Stimulated activated CD4-positive, alpha-beta T cell treated with anti-CD3 and anti-CD28 coated beads, TNF-alpha, amount 100 ng/mL, for 1 hour (primary cell): Measurements from ENCODE around the gene RER1.

Source experiments
- DNase-seq, 3 donors: peaks; one replicate each; pipeline ENCODE4 v3.0.0-alpha.2; 2020; ENCODE audit warnings: low read depth in 3 of 3, low spot score in 1 of 3

The RER1 gene

DNA sequence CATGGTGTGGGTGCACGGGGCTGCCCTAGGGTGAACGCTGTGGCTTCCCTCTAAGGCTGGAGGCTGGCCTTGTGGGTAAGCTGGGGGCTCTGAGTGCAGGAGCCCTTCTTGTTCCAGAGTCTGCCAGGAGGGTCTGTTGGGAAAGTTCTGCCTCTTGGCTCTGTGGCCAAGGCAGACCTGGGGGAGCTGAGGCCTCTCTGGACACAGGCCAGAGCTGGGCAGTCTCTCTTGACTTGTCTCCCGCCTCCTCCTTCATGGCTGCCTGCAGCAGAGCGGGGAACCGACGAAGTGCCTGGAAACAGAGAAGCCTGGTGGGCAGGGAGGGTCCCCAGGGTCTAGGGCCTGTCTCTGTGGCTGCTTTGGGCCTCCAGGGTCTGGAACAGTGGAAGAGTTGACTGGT, 51.0 kb downstream of the RER1 start:
- no peak for DNase-seq

DNA sequence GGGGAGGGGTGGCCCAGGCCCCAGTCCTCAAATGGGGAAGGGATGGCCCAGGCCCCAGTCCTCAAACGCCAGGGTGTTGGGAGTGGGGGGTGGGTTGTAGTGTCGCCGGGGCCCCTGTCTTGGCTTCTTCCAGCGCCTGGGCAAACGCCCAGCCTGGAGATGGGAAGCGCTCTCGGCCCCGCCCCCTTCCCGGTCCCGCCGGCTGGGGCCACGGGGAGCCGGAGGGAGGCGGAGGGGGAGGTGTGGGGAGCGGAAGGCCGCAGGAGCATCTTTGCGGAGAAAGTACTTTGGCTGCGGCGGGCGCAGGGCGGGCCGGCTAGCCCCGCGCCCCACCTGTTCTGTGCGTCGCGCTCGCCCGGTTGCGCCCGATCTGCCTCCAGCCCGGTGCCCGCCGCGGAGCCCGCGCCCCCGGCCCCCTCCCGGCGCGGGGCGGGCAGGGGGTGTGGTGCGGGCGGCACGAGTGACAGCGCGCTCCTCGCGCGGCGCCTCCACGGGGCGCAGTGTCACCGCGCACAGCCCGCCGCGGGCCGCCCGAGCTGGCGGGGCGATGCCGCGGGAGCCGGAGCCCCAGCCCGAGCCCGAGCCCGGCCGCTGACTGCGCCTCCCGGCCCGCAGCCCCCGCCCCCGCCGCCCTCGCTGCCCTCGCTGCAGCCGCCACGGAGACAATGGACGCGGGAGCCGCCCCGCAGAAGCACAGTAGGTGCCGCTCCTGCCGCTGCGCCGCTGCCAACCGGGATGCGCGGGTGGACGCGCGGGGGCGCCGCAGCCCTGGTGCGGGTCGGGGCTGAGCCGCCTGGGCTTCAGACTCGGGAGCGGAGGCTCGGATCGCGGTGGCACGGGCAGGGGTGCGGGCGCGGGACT, 51.9 kb downstream of the RER1 start:
- no peak for DNase-seq

DNA sequence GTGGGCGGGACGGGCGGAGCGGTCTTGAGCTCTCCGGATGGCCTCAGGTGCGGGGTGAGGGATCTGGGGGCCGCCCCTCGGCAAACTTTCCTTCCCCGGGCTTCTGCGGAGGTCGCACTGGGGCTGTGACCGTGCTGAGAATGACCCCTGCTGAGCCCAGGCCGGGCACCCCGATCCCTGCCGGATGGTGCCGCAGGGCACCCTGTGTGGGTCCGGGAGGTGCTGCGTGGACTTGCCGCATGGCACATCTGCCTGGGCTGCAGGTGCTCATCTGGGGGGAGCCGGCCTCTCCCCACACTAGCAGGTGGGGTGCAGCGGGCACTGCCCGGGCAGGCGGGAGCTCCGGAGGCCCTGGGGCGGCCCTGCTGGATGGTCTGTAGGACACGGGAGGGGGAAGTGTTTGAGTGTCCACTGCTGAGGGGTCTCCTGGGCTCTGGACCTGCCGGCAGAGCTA, 52.5 kb downstream of the RER1 start:
- no peak for DNase-seq

DNA sequence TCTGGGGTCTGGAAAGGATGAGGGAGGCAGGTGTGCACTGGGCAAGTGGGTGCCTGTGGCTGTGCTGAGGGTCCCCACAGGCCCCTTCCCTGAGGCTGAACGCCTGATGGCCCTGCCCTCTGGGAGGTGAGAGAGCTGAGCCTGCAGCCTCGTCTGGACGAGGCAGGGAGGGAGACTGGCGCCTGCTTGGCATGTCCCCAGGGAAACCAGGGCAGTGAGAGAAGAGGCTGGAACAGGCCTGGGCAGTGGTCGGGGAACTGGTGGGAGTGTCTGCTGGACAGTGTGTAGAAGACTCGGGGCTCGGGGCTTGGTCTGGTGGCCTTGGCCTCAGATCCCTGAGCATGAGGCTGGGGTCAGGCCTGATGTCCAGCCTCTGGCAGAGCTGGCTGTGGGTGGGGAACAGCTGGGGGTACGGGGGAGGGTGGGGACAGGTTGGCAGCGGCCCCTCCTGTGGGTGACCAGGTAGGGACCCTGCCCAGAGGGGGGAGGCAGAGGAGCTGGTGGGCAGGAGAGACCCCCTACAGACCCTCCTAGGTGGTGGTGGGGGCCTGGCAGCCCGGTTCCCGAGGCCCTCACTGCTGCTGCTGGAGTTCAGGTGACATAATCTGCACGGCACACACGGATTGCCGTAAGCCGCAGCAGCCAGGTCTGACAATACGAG, 53.7 kb downstream of the RER1 start:
- DNase-seq, result no peak

DNA sequence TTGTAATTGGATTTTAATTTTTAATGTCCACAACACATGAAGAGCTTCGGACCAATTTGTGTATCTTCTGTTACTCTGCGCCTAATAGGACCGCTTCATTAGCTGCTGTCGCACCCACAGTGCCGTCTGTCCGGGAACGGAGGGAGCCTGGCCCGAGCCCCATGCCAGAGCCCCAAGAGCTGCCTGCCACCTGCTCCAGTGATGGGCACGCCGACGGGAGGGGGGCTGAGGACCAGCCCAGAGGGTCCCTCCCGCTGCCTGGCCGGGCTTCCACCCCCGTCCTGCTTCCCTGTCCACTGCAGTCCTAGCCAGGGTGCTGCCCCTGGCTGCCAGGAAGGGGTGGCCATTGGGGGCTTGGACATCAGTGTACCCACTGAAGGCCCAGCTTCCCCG, 54.2 kb downstream of the RER1 start:
- no peak for DNase-seq

GRCh38 chr1:2446394-2446793, 54.8 kb downstream of the RER1 start:
- no peak for DNase-seq

DNA sequence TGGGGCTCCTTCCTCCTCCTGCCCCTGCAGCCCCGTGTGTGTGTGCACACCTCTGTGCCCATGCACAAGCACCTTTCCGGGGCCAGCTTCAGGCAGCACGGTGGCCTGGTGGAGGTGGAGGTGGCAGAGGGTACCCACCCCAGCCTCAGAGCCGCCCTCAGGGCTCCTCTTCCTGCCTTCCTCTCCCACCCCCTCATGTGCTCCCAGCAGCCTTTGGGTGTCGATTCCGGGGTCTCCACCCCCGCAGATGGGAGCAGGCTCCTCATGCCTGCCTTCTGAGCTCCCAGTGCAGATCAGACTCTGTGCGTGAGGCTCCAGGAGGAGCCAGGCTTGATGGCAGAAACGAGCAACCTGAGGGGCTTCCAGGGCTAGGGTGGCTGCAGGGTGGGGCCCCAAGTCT, 55.2 kb downstream of the RER1 start:
- no peak for DNase-seq

DNA sequence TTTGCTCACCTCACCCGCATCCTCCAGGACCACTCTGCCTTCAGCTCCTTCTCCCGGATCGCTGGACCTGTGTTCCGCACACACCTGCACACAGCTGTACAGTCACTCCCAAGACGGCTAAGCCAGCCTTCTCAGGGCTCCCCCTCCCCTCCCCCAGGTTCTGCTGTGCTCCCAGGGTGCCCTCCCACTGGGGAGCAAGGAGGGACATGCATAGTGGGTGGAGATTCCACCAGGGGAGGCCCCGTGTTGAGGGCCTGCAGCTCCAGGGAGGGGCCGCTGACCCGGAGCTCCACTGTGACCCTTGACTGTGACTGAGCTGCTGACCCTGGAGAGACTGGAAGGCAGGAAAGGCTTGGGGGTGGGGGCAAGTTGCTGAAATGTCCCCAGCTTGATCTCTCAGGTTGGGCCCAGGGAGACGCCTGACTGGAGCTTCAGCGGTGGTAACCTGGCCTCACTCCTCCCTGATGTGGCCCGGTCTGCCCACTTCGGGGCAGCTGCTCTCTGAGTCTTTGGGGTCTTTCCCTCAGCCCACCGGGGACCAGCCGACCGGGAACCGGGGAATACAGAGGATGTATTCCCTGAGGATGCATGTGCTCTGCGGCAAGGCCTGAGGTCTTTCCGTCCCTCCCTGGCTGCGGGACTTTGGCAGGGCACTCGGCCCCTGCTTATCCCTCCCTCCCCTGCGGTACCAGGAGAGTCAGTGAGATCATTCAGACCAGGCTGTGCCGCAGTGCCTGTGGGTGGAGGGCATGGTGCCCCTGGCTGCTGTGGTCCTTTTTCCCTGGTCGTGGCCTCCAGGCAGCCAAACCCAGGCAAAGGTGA, 55.8 kb downstream of the RER1 start:
- DNase-seq, result no peak

- DNase-seq, result no peak
Measured at GRCh38 chr1:2448098-2448445, 56.4 kb downstream of the RER1 start.

DNA sequence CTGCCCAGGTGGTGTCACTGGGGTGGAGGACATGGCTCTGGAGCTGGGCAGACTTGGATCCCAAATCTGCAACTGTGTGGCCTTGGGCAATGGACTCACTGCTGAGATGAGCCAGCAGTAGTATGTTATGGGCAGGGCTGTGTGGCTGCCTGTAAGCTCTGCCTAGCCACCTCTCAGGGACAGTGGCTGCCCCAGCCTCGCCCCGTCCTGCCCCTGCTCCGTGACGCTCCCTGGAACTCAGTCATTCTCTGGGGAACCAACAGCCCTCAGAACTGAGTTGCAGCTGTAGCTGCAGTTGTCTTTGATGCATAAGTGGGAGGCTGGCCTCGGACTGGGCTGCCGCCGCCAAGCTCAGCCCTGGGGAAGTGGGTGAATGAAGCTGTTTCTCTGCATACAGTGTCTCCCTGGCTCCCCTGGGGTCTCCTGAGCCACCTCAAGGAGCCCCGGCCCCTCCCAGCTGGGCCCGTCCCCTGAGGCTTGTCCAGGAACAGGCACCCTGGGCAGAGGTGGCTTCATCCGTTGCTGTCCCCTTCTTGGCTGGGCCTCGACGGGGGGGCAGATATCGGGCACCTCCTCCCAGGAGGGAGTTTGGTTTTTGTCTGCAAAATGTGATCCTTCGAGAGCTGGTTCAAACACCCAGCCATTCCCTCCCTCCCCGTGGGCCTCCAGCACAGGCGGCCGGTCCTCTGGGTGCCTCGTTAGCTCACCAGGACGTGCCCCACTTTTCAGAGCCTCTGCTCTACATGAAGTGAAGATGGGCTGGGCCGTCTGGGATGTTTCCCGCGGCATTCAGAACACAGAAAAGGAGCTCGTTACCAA, 58.2 kb downstream of the RER1 start:
- no peak for DNase-seq

DNA sequence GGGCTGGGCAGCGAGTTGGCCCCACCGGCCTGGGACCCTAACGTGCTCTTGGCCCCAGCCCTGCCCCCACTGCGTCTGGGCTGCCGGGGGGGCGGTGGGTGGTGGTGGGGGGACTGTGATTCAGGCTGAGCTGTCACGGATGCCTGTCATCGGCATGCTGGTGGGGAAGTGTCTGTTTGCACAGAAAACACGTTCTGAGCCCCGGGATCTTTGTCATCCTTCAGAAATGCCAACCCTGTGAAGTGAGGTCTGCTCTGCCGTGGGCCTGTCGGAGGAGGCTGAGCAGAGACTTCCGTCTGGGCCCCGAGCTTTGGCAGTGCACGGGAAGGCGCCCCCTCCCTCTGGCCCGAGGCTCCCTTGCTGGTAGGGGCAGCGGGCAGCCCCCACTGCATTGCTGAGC, 60.1 kb downstream of the RER1 start:
- DNase-seq, result no peak

- no peak for DNase-seq
Measured at GRCh38 chr1:2452201-2452931, 60.7 kb downstream of the RER1 start.

DNA sequence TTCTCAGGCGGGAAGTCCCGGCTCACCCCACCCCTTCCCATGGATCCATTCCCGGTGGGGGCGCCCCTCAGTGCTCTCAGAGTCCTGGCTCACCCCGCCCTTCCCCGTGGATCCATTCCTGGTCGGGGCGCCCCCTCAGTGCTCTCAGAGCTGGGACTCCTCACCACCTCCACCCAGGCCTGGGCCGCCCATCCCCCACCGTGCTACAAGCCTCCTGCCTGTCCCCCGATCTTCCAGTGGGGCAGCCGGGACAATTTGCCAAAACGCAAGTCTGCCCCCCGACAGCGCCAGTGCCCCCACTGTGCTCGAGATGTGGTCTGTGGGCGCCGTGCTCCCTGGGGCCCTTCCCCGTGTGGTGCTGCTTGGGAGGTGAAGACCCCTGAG, 61.3 kb downstream of the RER1 start:
- DNase-seq, result no peak

DNA sequence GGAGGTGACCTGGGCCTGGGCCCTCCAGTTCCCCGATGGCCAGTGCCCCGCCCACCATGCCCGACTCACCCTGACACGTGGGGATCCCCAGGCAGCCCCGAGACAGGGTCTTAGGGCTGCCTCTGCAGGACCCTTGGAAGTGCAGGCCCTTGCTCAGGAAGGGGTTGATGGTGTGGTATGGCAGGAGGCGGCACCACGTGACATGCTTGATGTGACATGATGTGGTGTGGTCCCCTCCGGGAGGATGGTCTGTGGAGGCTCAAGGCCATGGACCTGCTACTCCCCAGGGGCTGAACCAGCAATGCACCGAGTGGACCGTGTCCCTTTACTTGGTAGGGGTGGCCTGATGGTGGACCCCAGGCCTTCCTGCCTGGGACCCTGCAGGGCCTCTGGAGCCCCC, 62.6 kb downstream of the RER1 start:
- no peak for DNase-seq
